IMR-90 (cell line): ENCODE measurements around the gene GABRE. TPM values are rescaled to one million over a fixed set of nuclear protein-coding genes. Genes with fewer than 3 reads are reported as not detected.

Source experiments
- ATAC-seq: fragments of 200-7000 bp; cut with Tn5 transposase; 2 replicates; pipeline ENCODE4 v1.9.1; 2020; ENCODE audit warnings: low read depth, mild to moderate bottlenecking, moderate library complexity
- BruUV-seq: library from RNA; stranded (reverse); fragments of 400-500 nt; replicated peaks from 2 replicates; lab custom pipeline; 2021; lab: Mats Ljungman, UMichigan
- CTCF ChIA-PET: fragments of 300-600 bp; formaldehyde crosslinking; extraction: SDS; loops from one replicate; lab custom pipeline; 2021; ENCODE audit warnings: antibody characterized with exemption; lab: Yijun Ruan, JAX
- POLR2A ChIA-PET: fragments of 300-600 bp; sonication (Branson Sonifier 250); formaldehyde crosslinking; loops from one replicate; lab custom pipeline; 2022; ENCODE audit warnings: antibody characterized with exemption; ENCODE audit not compliant: unreplicated experiment; lab: Charles Lee
- DNase-seq: peaks from one replicate; pipeline ENCODE4 v3.0.0; 2013
- H2AFZ ChIP-seq: replicated peaks from 2 replicates; pipeline ENCODE3; 2013; ENCODE audit warnings: low read length, mild to moderate bottlenecking; ENCODE audit not compliant: poor library complexity
- H2AK5ac ChIP-seq: 2 replicates; pipeline ENCODE4 v1.6.1; 2013; ENCODE audit warnings: low read depth, low read length, inconsistent platforms
- H2AK9ac ChIP-seq: replicated peaks from 2 replicates; pipeline ENCODE3; 2013; ENCODE audit warnings: mild to moderate bottlenecking, low read depth, low read length, moderate library complexity; ENCODE audit not compliant: poor library complexity
- H2BK120ac ChIP-seq: 2 replicates; pipeline ENCODE4 v1.6.1; 2013; ENCODE audit warnings: low read depth, low read length, inconsistent platforms
- H2BK15ac ChIP-seq: 3 replicates; pipeline ENCODE4 v1.6.1; 2013; ENCODE audit warnings: low read depth, low read length, inconsistent platforms
- H2BK20ac ChIP-seq: 2 replicates; pipeline ENCODE4 v1.6.1; 2013; ENCODE audit warnings: low read depth, mild to moderate bottlenecking, inconsistent platforms, low read length, moderate library complexity
- H2BK5ac ChIP-seq: 2 replicates; pipeline ENCODE4 v1.6.1; 2013; ENCODE audit warnings: mild to moderate bottlenecking, low read depth, low read length, inconsistent platforms; ENCODE audit not compliant: poor library complexity, severe bottlenecking
- H3K14ac ChIP-seq: replicated peaks from 2 replicates; pipeline ENCODE4 v1.6.1; 2013; ENCODE audit warnings: low read depth, low read length, inconsistent platforms
- H3K18ac ChIP-seq: 2 replicates; pipeline ENCODE4 v1.6.1; 2013; ENCODE audit warnings: low read depth, low read length, control low read depth
- H3K23ac ChIP-seq: 2 replicates; pipeline ENCODE4 v1.6.1; 2013; ENCODE audit warnings: low read depth, low read length, inconsistent platforms
- H3K27ac ChIP-seq: 2 replicates; pipeline ENCODE4 v1.5.1; 2013; ENCODE audit warnings: mild to moderate bottlenecking, control low read depth, low read length; ENCODE audit not compliant: insufficient read depth
- H3K27me3 ChIP-seq: 2 replicates; pipeline ENCODE4 v1.6.1; 2013; ENCODE audit warnings: low read length; ENCODE audit not compliant: control insufficient read depth, insufficient read depth
- H3K36me3 ChIP-seq: 2 replicates; pipeline ENCODE4 v1.6.1; 2013; ENCODE audit warnings: low read length, mixed read lengths; ENCODE audit not compliant: control insufficient read depth, insufficient read depth
- H3K4ac ChIP-seq: 2 replicates; pipeline ENCODE4 v1.6.1; 2013; ENCODE audit warnings: low read depth, low read length, inconsistent platforms
- H3K4me1 ChIP-seq: 2 replicates; pipeline ENCODE4 v1.6.1; 2013; ENCODE audit warnings: low read length, mixed read lengths; ENCODE audit not compliant: control insufficient read depth, insufficient read depth
- H3K4me2 ChIP-seq: 2 replicates; pipeline ENCODE4 v1.6.1; 2013; ENCODE audit warnings: low read depth, mild to moderate bottlenecking, control low read depth, low read length, moderate library complexity
- H3K4me3 ChIP-seq: 2 replicates; pipeline ENCODE4 v1.5.1; 2013; ENCODE audit warnings: low read depth, mild to moderate bottlenecking, control low read depth, low read length, moderate library complexity; ENCODE audit not compliant: insufficient read depth
- H3K56ac ChIP-seq: 2 replicates; pipeline ENCODE4 v1.6.1; 2013; ENCODE audit warnings: low read length, inconsistent platforms; ENCODE audit not compliant: insufficient read depth; ENCODE audit errors: extremely low read depth
- H3K79me1 ChIP-seq, 2 experiments: 2 replicates each; pipeline ENCODE4 v1.6.1; 2013; ENCODE audit warnings: low read length in 2 of 2, inconsistent platforms in 1 of 2, low read depth in 1 of 2
- H3K9ac ChIP-seq: 2 replicates; pipeline ENCODE4 v1.6.1; 2013; ENCODE audit warnings: low read depth, low read length, control low read depth
- H3K9me1 ChIP-seq: 2 replicates; pipeline ENCODE4 v1.6.1; 2013; ENCODE audit warnings: low read length, inconsistent platforms; ENCODE audit not compliant: insufficient read depth
- H3K9me3 ChIP-seq: 2 replicates; pipeline ENCODE4 v1.6.1; 2013; ENCODE audit warnings: low read length; ENCODE audit not compliant: control insufficient read depth, insufficient read depth
- H4K20me1 ChIP-seq: 2 replicates; pipeline ENCODE4 v1.6.1; 2013; ENCODE audit warnings: low read length, inconsistent platforms; ENCODE audit not compliant: insufficient read depth
- H4K5ac ChIP-seq: 2 replicates; pipeline ENCODE4 v1.6.1; 2013; ENCODE audit warnings: mild to moderate bottlenecking, low read depth, low read length, control low read depth
- H4K8ac ChIP-seq, 2 experiments: 2 replicates each; pipeline ENCODE4 v1.6.1; 2013; ENCODE audit warnings: low read depth in 2 of 2, low read length in 2 of 2, control low read depth in 1 of 2, inconsistent platforms in 1 of 2
- H4K91ac ChIP-seq: 2 replicates; pipeline ENCODE4 v1.6.1; 2013; ENCODE audit warnings: low read depth, low read length, inconsistent platforms; ENCODE audit not compliant: insufficient read depth
- CEBPB ChIP-seq: IDR thresholded peaks from 2 replicates; pipeline ENCODE4 v1.6.1; 2012; ENCODE audit warnings: low read depth, low read length, improper control_type of control experiment
- CTCF ChIP-seq: conservative IDR thresholded peaks from 2 replicates; pipeline ENCODE4 v1.5.1; 2012; ENCODE audit warnings: mild to moderate bottlenecking, low read depth, low read length, improper control_type of control experiment
- MXI1 ChIP-seq: IDR thresholded peaks from 2 replicates; pipeline ENCODE4 v1.6.1; 2012; ENCODE audit warnings: low read depth, mild to moderate bottlenecking, low read length, moderate library complexity, borderline replicate concordance
- NFE2L2 ChIP-seq: fragments of 150-350 bp; IDR thresholded peaks from 2 replicates; pipeline ENCODE4 v1.6.1; 2016; ENCODE audit warnings: low read depth, mild to moderate bottlenecking, low read length
- POLR2A ChIP-seq: IDR thresholded peaks from 2 replicates; pipeline ENCODE4 v1.6.1; 2012; ENCODE audit warnings: mild to moderate bottlenecking, low read depth, low read length
- RAD21 ChIP-seq: IDR thresholded peaks from 2 replicates; pipeline ENCODE4 v1.6.1; 2012; ENCODE audit warnings: low read length, improper control_type of control experiment
- WGBS, 2 experiments: methylation state at CpG; one replicate each; pipeline versions ENCODE4 v1.1.5 to v1.1.7; 2013; ENCODE audit warnings: missing lambda C conversion rate in 2 of 2; ENCODE audit not compliant: insufficient read length in 1 of 2; ENCODE audit errors: extremely low coverage in 2 of 2; 5-methylcytosine and 5-hydroxymethylcytosine counted together
- dilution Hi-C: fragments of 300-500 bp; cut with HindIII; formaldehyde crosslinking; loops from one replicate; pipeline ENCODE4 v1.14.3; 2018; ENCODE audit warnings: low sequenced_read_pairs; ENCODE audit not compliant: unreplicated experiment
- in situ Hi-C: fragments of 300-500 bp; cut with MboI; formaldehyde crosslinking; loops from 3 replicates; pipeline ENCODE4 v1.14.3; 2019; ENCODE audit warnings: low sequenced_read_pairs, inconsistent platforms, mixed read lengths
- intact Hi-C: fragments of 100-400 bp; cut with micrococcal nuclease; formaldehyde crosslinking; loops from 2 replicates; pipeline ENCODE4 v1.10.0; 2022
- polyA plus RNA-seq, 3 experiments: library from polyadenylated mRNA; depleted of rRNA; stranded (reverse); fragments of >200 nt; gene quantifications; 2 replicates each; pipeline ENCODE4 v1.2.3, GENCODE V29; 2012; ENCODE audit warnings: low replicate concordance in 1 of 3
- total RNA-seq: library from RNA; depleted of rRNA; stranded (reverse); fragments of >200 nt; gene quantifications from 2 replicates; pipeline ENCODE4 v1.2.3, GENCODE V29; 2012

The GABRE gene
- total and polyA plus RNA-seq, 2 of the 4 experiments (the other 2 are of a cell fraction) = 1.3 to 1.6 TPM

- Histone ChIP-seq H3K79me1 (no peaks in the 10 kb centered on the region), H2AK5ac (no peak overlapping the region), H3K4ac (no peak overlapping the region), H4K8ac (no peak overlapping the region), H3K27ac (no peak overlapping the region), H3K9me1 (no peaks in the 10 kb centered on the region), H3K56ac (no peak overlapping the region), H4K91ac (no peak overlapping the region), H3K4me2 (no peak overlapping the region), H3K9ac (no peak overlapping the region), H3K36me3 (no peaks in the 10 kb centered on the region), H2BK120ac (no peak overlapping the region), H2AK9ac (no peak overlapping the region), H2AFZ (no peak overlapping the region), H2BK5ac (no peak overlapping the region), H3K9me3 (peaks cover 9% of the 10 kb centered on the region; the same call in 1 of the 2 replicates), H3K23ac (no peak overlapping the region), H4K20me1 (no peaks in the 10 kb centered on the region), H3K18ac (no peak overlapping the region), H3K14ac (no peak overlapping the region), H3K27me3 (no peaks in the 10 kb centered on the region; the same call in 1 of the 2 replicates), H3K4me1 (no peaks in the 10 kb centered on the region), H3K4me3 (no peak overlapping the region), H4K5ac (no peak overlapping the region), H2BK15ac (no peak overlapping the region), H2BK20ac (no peak overlapping the region)
- no peak for DNase-seq
- no peak for ATAC-seq
- WGBS, 2 experiments = 62% methylated on average over 2 of the region's 8 CpGs; no CpG with 5 or more reads in 1 of the 2 experiments
- intact Hi-C loops (no loop called here), in situ Hi-C loops (no loop called here), dilution Hi-C loops (no loop called here)
- CTCF ChIA-PET = no interaction called here
- no TSS peak for BruUV-seq
- TF ChIP-seq POLR2A (no peak), CTCF (no peak), MXI1 (no peak), RAD21 (no peak), NFE2L2 (no peak), CEBPB (no peak)
- POLR2A ChIA-PET = no interaction called here
Observed at GRCh38 chrX:151975228-151975593, 735 bp upstream of the GABRE start.
